HCT116 (cell line): Measurements from ENCODE around the gene TUBA4B. TPM values are rescaled to one million over a fixed set of nuclear protein-coding genes. Genes with fewer than 3 reads are reported as not detected.
A peak's percentile ranks its signal among the peaks of the same experiment; 100 is the strongest.

Experiments
- ATAC-seq: fragments of 200-7000 bp; cut with Tn5 transposase; 2 replicates; pipeline ENCODE4 v1.9.1; 2020; ENCODE audit warnings: mild to moderate bottlenecking, moderate library complexity
- BruUV-seq: library from RNA; stranded (reverse); fragments of 400-500 nt; replicated peaks from 2 replicates; lab custom pipeline; 2021; lab: Mats Ljungman, UMichigan
- CTCF ChIA-PET: fragments of 300-600 bp; sonication (Branson Sonifier 250); formaldehyde crosslinking; loops from one replicate; lab custom pipeline; 2021; ENCODE audit warnings: antibody characterized with exemption; lab: Charles Lee
- POLR2A ChIA-PET: fragments of 300-600, 350-600 bp; sonication (Branson Sonifier 250); formaldehyde crosslinking; loops from one replicate; lab custom pipeline; 2021; ENCODE audit warnings: antibody characterized with exemption; lab: Charles Lee
- RAD21 ChIA-PET, 2 experiments: fragments of 300-600 bp; sonication (Branson Sonifier 250); formaldehyde crosslinking; loops; one replicate each; lab custom pipeline; 2023; ENCODE audit warnings: low total read pairs in 2 of 2; ENCODE audit not compliant: uncharacterized antibody in 2 of 2, unreplicated experiment in 2 of 2, low non-redundant PET in 1 of 2; lab: Charles Lee
- DNase-seq: peaks from one replicate; pipeline ENCODE4 v3.0.0-alpha.2; 2010; ENCODE audit warnings: low read depth, low spot score
- H2AFZ ChIP-seq: fragments of 200-600 bp; shearing (Covaris generic), sonication (generic); 2 replicates; pipeline ENCODE4 v1.6.1; 2017; ENCODE audit warnings: low read depth, mixed run types, mixed read lengths, antibody characterized with exemption, low read length; ENCODE audit not compliant: poor library complexity, severe bottlenecking
- H3K27ac ChIP-seq: 2 replicates; pipeline ENCODE4 v1.5.1; 2012; ENCODE audit warnings: low read depth, low read length
- H3K27me3 ChIP-seq: fragments of 200-600 bp; sonication (generic); 2 replicates; pipeline ENCODE4 v1.6.1; 2016; ENCODE audit warnings: mixed run types, low read length, mixed read lengths; ENCODE audit not compliant: insufficient read depth
- H3K36me3 ChIP-seq, 2 experiments: fragments of 200-500 bp in 1 of 2; fragments of 200-600 bp in 1 of 2; sonication (Bioruptor generic) in 1 of 2; sonication (generic) in 1 of 2; 2 replicates each; pipeline versions ENCODE4 v1.5.1 to v1.6.1; 2014 to 2016; ENCODE audit warnings: low read length in 2 of 2, inconsistent platforms in 1 of 2, mixed read lengths in 1 of 2, mixed run types in 1 of 2; ENCODE audit not compliant: insufficient read depth in 2 of 2, control insufficient read depth in 1 of 2
- H3K4me1 ChIP-seq, 2 experiments: fragments of 200-600 bp in 1 of 2; sonication (generic) in 1 of 2; 2 replicates each; pipeline versions ENCODE4 v1.5.1 to v1.6.1; 2012 to 2017; ENCODE audit warnings: low read length in 2 of 2, inconsistent platforms in 1 of 2, mild to moderate bottlenecking in 1 of 2, mixed read lengths in 1 of 2, mixed run types in 1 of 2, moderate library complexity in 1 of 2; ENCODE audit not compliant: insufficient read depth in 2 of 2, control insufficient read depth in 1 of 2
- H3K4me2 ChIP-seq: fragments of 200-600 bp; sonication (generic); 2 replicates; pipeline ENCODE4 v1.6.1; 2017; ENCODE audit warnings: mixed run types, low read length, mixed read lengths
- H3K4me3 ChIP-seq, 2 experiments: fragments of 200-600 bp in 1 of 2; sonication (generic) in 1 of 2; replicated peaks in 1 of 2; 2 replicates each; pipeline ENCODE4 v1.5.1; 2011 to 2016; ENCODE audit warnings: low read length in 2 of 2, control low read depth in 1 of 2, low read depth in 1 of 2, mild to moderate bottlenecking in 1 of 2, mixed read lengths in 1 of 2, mixed run types in 1 of 2
- H3K79me2 ChIP-seq: fragments of 200-600 bp; sonication (generic); 2 replicates; pipeline ENCODE4 v1.6.1; 2017; ENCODE audit warnings: mild to moderate bottlenecking, mixed run types, low read length, moderate library complexity, mixed read lengths; ENCODE audit not compliant: insufficient read depth
- H3K9ac ChIP-seq: fragments of 200-600 bp; sonication (generic); 2 replicates; pipeline ENCODE4 v1.6.1; 2016; ENCODE audit warnings: low read length, mixed read lengths
- H3K9me2 ChIP-seq: fragments of 200-600 bp; sonication (generic), shearing (Covaris generic); 2 replicates; pipeline ENCODE4 v1.6.1; 2017; ENCODE audit warnings: mixed run types, mild to moderate bottlenecking, moderate library complexity; ENCODE audit not compliant: insufficient read depth
- H3K9me3 ChIP-seq, 2 experiments: fragments of 200-500 bp in 1 of 2; fragments of 200-600 bp in 1 of 2; sonication (Bioruptor generic) in 1 of 2; sonication (generic) in 1 of 2; 2 replicates each; pipeline ENCODE4 v1.6.1; 2014 to 2017; ENCODE audit warnings: low read length in 2 of 2, mixed read lengths in 2 of 2, inconsistent platforms in 1 of 2, low read depth in 1 of 2, mild to moderate bottlenecking in 1 of 2, mixed run types in 1 of 2, moderate library complexity in 1 of 2; ENCODE audit not compliant: control insufficient read depth in 1 of 2, insufficient read depth in 1 of 2
- H4K20me1 ChIP-seq: fragments of 200-600 bp; sonication (generic), shearing (Covaris generic); 2 replicates; pipeline ENCODE4 v1.6.1; 2017; ENCODE audit warnings: mixed run types, mild to moderate bottlenecking, moderate library complexity; ENCODE audit not compliant: insufficient read depth
- CEBPB ChIP-seq: IDR thresholded peaks from 2 replicates; pipeline ENCODE4 v1.6.1; 2012; ENCODE audit warnings: low read depth
- FOSL1 ChIP-seq: IDR thresholded peaks from 2 replicates; pipeline ENCODE4 v1.6.1; 2012; ENCODE audit warnings: low read depth
- RAD21 ChIP-seq: IDR thresholded peaks from 2 replicates; pipeline ENCODE4 v1.6.1; 2012; ENCODE audit warnings: low read depth, mild to moderate bottlenecking
- YY1 ChIP-seq: IDR thresholded peaks from 2 replicates; pipeline ENCODE4 v1.6.1; 2011; ENCODE audit warnings: low read length, low read depth, moderate library complexity, mild to moderate bottlenecking; ENCODE audit not compliant: insufficient replicate concordance; ENCODE audit errors: extremely low read depth
- ZBTB33 ChIP-seq: IDR thresholded peaks from 2 replicates; pipeline ENCODE4 v1.6.1; 2011; ENCODE audit warnings: mild to moderate bottlenecking, low read length, moderate library complexity; ENCODE audit not compliant: insufficient replicate concordance; ENCODE audit errors: extremely low read depth
- intact Hi-C: fragments of 100-400 bp; cut with micrococcal nuclease; formaldehyde crosslinking; loops from 2 replicates; pipeline ENCODE4 v1.10.0; 2022
- total RNA-seq: library from RNA; stranded (reverse); gene quantifications from one replicate; pipeline ENCODE4 v1.2.1, GENCODE V29; 2021; ENCODE audit not compliant: unreplicated experiment

Gene TUBA4B
- total RNA-seq, 1 experiment from 2014 or later: not detected

GRCh38 chr2:219216535-219216915 lies 36.5 kb upstream of the TUBA4B start:
- Histone ChIP-seq H3K4me3 (no peak overlapping the region), H2AFZ (no peak overlapping the region), H3K27ac (no peak overlapping the region), H3K4me2 (0 out of 2 replicates have a peak overlapping the region, but pooled peaks have one; percentile 5), H3K36me3 (peaks cover 3 to 15% of the 10 kb centered on the region in 2 experiments; a peak in 1 of 4 replicates), H3K27me3 (no peaks in the 10 kb centered on the region), H3K9me2 (no peaks in the 10 kb centered on the region), H3K9ac (no peak overlapping the region), H3K9me3 (no peaks in the 10 kb centered on the region), H4K20me1 (no peaks in the 10 kb centered on the region), H3K79me2 (no peaks in the 10 kb centered on the region), H3K4me1 (peaks cover 9 to 37% of the 10 kb centered on the region in 2 experiments; a peak in 3 of 4 replicates)
- POLR2A ChIA-PET: interaction anchor here (2.3 kb wide), 1 partner anchor 10 kb away, joined by 18 read pairs; the partner anchor contains the start of gene ZFAND2B
- ATAC-seq: no peak
- RAD21 ChIA-PET: no interaction called here
- CTCF ChIA-PET: interaction anchor here (0.6 kb wide), 1 partner anchor 36 kb away, joined by 5 read pairs; no protein-coding TSS in a partner anchor
- intact Hi-C loops: no loop called here
- no peak for TF ChIP-seq YY1
- BruUV-seq: no TSS peak
- no peak for DNase-seq

DNA sequence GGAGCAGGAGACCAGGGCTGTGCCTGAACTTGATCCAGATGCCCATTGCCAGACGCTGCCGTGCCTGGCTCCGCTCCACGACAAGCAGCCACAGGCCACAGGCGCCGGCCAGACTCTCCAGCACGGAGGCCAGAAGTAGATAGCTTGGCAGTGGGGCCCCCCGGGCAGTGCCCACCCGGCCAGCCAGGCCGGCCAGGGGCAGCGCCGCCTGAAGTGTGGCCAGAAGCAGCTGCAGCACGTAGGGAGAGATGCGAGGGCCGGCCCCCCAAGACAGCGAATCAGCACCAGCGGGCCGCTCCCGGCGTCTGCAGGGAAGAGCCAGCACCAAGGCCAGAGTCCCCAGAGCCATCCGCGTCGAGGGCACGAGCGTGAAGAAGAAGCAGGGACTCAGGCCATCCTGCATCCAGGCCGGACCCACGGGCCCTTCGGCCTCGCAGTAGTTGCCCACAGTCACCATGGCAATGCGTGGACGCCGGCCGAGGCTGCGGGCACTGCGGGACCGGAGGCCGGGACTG lies 34.8 kb upstream of the TUBA4B start:
- no peak for TF ChIP-seq ZBTB33
- no peak for TF ChIP-seq YY1
- no peak for TF ChIP-seq FOSL1
- no peak for TF ChIP-seq RAD21
- no peak for TF ChIP-seq CEBPB

More for the DNA sequence above, 34.8 kb upstream of the TUBA4B start:
- no peak for DNase-seq
- RAD21 ChIA-PET: interaction anchor here (0.8 to 1.5 kb wide), 2 partner anchors 42 kb away, joined by 3 to 5 read pairs; partner anchors contain the start of gene CNPPD1 (in 1 of the 2)
- Histone ChIP-seq H3K4me2 (peak overlapping the region; percentile 100), H3K9ac (peak overlapping the region; percentile 76), H3K36me3 (peaks cover 8 to 20% of the 10 kb centered on the region in 2 experiments; a peak in 2 of 4 replicates), H2AFZ (no peak overlapping the region), H4K20me1 (no peaks in the 10 kb centered on the region), H3K79me2 (no peaks in the 10 kb centered on the region), H3K27ac (peak overlapping the region; percentile 81), H3K9me3 (no peaks in the 10 kb centered on the region), H3K9me2 (no peaks in the 10 kb centered on the region), H3K27me3 (no peaks in the 10 kb centered on the region), H3K4me3 (peak overlapping the region; percentile 56 to 70), H3K4me1 (peaks cover 9 to 37% of the 10 kb centered on the region in 2 experiments; a peak in 3 of 4 replicates)
- ATAC-seq: peak; percentile 79
- CTCF ChIA-PET: interaction anchor here (1.2 to 2.7 kb wide), 4 partner anchors 11 to 77 kb away, joined by 3 to 12 read pairs (median 4); partner anchors contain the start of gene ZFAND2B
- POLR2A ChIA-PET: interaction anchor here (1.0 to 2.3 kb wide), 4 partner anchors 12 to 77 kb away, joined by 3 to 18 read pairs (median 4); partner anchors contain the start of genes GLB1L, STK16 and ZFAND2B
- no TSS peak for BruUV-seq
- intact Hi-C loops: no loop called here
